AG09319 (cell line): ENCODE data around the gene ZFP92.

Experiments
- DNase-seq: peaks from one replicate; pipeline ENCODE4 v3.0.0-alpha.2; 2010; ENCODE audit warnings: low read depth; ENCODE audit errors: extremely low read depth
- TF ChIP-seq, protein P1 (sequence below): IDR thresholded peaks from 2 replicates; pipeline ENCODE4 v1.5.1; 2011; ENCODE audit warnings: low read depth, mild to moderate bottlenecking, inconsistent platforms, low read length, moderate library complexity

The ZFP92 gene, protein sequence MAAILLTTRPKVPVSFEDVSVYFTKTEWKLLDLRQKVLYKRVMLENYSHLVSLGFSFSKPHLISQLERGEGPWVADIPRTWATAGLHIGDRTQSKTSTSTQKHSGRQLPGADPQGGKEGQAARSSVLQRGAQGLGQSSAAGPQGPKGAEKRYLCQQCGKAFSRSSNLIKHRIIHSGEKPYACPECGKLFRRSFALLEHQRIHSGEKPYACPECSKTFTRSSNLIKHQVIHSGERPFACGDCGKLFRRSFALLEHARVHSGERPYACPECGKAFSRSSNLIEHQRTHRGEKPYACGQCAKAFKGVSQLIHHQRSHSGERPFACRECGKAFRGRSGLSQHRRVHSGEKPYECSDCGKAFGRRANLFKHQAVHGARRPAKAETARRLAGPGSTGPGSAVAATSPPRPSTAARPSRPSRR

GRCh38 chrX:153411255-153411987 lies at the start of gene ZFP92:
Gene ZFP92, plus strand, starts transcription at chrX:153411472. Its CDS starts 6,851 bp downstream, at chrX:153418323.
- TF ChIP-seq, protein P1, sequence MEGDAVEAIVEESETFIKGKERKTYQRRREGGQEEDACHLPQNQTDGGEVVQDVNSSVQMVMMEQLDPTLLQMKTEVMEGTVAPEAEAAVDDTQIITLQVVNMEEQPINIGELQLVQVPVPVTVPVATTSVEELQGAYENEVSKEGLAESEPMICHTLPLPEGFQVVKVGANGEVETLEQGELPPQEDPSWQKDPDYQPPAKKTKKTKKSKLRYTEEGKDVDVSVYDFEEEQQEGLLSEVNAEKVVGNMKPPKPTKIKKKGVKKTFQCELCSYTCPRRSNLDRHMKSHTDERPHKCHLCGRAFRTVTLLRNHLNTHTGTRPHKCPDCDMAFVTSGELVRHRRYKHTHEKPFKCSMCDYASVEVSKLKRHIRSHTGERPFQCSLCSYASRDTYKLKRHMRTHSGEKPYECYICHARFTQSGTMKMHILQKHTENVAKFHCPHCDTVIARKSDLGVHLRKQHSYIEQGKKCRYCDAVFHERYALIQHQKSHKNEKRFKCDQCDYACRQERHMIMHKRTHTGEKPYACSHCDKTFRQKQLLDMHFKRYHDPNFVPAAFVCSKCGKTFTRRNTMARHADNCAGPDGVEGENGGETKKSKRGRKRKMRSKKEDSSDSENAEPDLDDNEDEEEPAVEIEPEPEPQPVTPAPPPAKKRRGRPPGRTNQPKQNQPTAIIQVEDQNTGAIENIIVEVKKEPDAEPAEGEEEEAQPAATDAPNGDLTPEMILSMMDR, result no peak
- DNase-seq, result no peak

GRCh38 chrX:153361781-153362397 lies 49.4 kb upstream of the ZFP92 start:
- no peak for DNase-seq
- TF ChIP-seq, protein P1, result no peak

DNA sequence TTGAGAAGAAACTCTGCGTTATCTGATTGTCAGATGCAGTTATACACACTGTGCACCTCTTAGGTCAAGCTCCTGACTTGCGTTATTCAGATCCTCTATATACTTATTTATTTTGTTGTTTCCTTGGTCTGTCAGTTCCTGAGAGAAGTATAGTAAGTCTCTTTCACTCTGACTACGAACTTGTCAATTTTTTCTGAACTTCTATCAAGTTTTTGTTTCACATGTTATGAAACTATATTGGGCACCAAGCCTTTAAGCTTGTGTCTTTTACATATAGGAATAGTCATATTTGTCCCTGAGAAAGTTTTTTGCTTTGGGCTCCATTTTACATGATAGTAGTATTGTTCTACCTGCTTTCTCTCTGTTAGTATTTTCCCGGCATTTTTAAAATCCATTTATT lies 45.6 kb upstream of the ZFP92 start:
- DNase-seq, result no peak

GRCh38 chrX:153366119-153366518 lies 45.2 kb upstream of the ZFP92 start:
- DNase-seq, result no peak
- TF ChIP-seq, protein P1, result no peak

More for the DNA sequence above, 45.6 kb upstream of the ZFP92 start:
- TF ChIP-seq, protein P1, result no peak

GRCh38 chrX:153366878-153367538 lies 44.3 kb upstream of the ZFP92 start:
- no peak for DNase-seq
- TF ChIP-seq, protein P1, result no peak

- no peak for DNase-seq
- TF ChIP-seq, protein P1, result no peak
Observed at GRCh38 chrX:153370293-153371055, 40.8 kb upstream of the ZFP92 start.
